Measurements from ENCODE around the gene SAMD4A. TPM values are rescaled to one million over a fixed set of nuclear protein-coding genes. Genes with fewer than 3 reads are reported as not detected.

The SAMD4A gene
- total RNA-seq, 6 experiments from 2014 or later, result 33.8 to 53.7 (median 41.0) TPM

- Mint-ChIP-seq H3K27ac (peak overlapping the region; percentile 100; the same call in 1 of the 2 replicates), H3K36me3 (ENCODE audit: low read depth) (peaks cover 38% of the 10 kb centered on the region), H3K4me3 (no peak overlapping the region), H3K27me3 (ENCODE audit: insufficient read depth) (peaks cover 10% of the 10 kb centered on the region), H3K9me3 (no peaks in the 10 kb centered on the region), H3K4me1 (ENCODE audit: low read depth) (peaks cover 63% of the 10 kb centered on the region)
- no peak for TF ChIP-seq CTCF (IDR thresholded peaks at IDR 0.05)
- no peak for DNase-seq
Observed at GRCh38 chr14:54774824-54775223, 207.9 kb downstream of the SAMD4A start.

GRCh38 chr14:54775486-54776140 is 208.7 kb downstream of the SAMD4A start:
- TF ChIP-seq CTCF (IDR thresholded peaks at IDR 0.05), result no peak
- H3K4me1 Mint-ChIP-seq (ENCODE audit: low read depth), result peaks cover 60% of the 10 kb centered on the region
- peaks cover 10% of the 10 kb centered on the region for H3K27me3 Mint-ChIP-seq (ENCODE audit: insufficient read depth)
- DNase-seq, result no peak
- peak overlapping the region; percentile 76; the same call in 1 of the 2 replicates for H3K27ac Mint-ChIP-seq
- peak overlapping the region; percentile 26; the same call in 1 of the 2 replicates for H3K4me3 Mint-ChIP-seq
- no peaks in the 10 kb centered on the region for H3K9me3 Mint-ChIP-seq
- H3K36me3 Mint-ChIP-seq (ENCODE audit: low read depth), result peaks cover 30% of the 10 kb centered on the region

GRCh38 chr14:54776361-54777001 is 209.6 kb downstream of the SAMD4A start:
- Mint-ChIP-seq H3K27me3 (ENCODE audit: insufficient read depth) (peaks cover 12% of the 10 kb centered on the region), H3K4me3 (peak overlapping the region; percentile 53), H3K36me3 (ENCODE audit: low read depth) (peaks cover 28% of the 10 kb centered on the region), H3K4me1 (ENCODE audit: low read depth) (peaks cover 56% of the 10 kb centered on the region), H3K9me3 (no peaks in the 10 kb centered on the region), H3K27ac (peak overlapping the region; percentile 76)
- peak; percentile 45 for DNase-seq
- TF ChIP-seq CTCF (IDR thresholded peaks at IDR 0.05), result no peak

- Mint-ChIP-seq H3K4me3 (no peak overlapping the region), H3K27ac (peak overlapping the region; percentile 76; the same call in 1 of the 2 replicates)
Observed at GRCh38 chr14:54777395-54777794, 210.5 kb downstream of the SAMD4A start.

More at GRCh38 chr14:54777395-54777794, 210.5 kb downstream of the SAMD4A start:
- no peaks in the 10 kb centered on the region for H3K9me3 Mint-ChIP-seq
- H3K36me3 Mint-ChIP-seq (ENCODE audit: low read depth), result peaks cover 35% of the 10 kb centered on the region
- peaks cover 13% of the 10 kb centered on the region for H3K27me3 Mint-ChIP-seq (ENCODE audit: insufficient read depth)
- no peak for DNase-seq
- H3K4me1 Mint-ChIP-seq (ENCODE audit: low read depth), result peaks cover 47% of the 10 kb centered on the region
- no peak for TF ChIP-seq CTCF (IDR thresholded peaks at IDR 0.05)
